NOMO-1 treated with DMSO at 0.1 percent for 48 hours (cell line): Measurements from ENCODE around the gene NBAS.

Experiments
- DNase-seq: peaks from one replicate; lab custom pipeline; 2025; ENCODE audit not compliant: unreplicated experiment; lab: John Stamatoyannopoulos, UW

Gene NBAS

DNA sequence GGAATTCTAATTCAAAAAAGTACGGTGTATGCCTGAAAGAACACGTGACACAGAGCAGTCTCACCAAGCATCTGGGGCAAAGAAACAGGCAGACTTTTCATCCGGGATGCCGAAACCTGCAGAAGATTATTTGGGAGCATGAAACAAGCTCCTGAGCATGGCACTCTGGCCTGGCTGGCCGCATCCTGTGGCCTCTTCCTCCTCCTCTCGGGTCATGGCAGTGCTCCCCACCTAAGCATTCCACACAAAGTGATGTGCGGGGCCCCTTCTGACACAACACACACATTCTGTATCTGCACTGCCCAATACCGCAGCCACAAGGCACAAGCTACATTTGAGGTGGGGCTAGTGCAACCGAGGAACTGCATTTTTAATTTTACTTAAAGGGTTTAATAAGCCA lies 380.8 kb downstream of the NBAS start:
- DNase-seq, result no peak

DNA sequence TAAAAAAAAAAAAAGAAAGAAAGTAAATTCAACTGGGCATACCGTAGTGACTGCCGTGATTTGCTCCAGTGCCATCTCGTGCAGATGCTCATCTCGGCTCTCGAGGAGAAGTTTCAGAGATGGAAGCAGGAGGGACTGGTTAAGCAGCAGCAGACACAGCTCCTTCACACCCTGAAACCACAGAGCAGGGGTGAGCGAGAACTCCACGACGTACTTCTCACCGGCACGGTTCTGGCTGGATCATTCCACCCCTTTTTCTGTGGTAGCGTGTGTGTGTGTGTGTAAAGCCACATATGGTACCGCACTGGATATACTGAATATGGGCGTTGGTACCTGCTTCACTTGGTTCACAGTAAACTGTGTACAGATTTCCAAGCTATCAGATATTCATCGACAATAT lies 382.2 kb downstream of the NBAS start:
- DNase-seq, result no peak

DNA sequence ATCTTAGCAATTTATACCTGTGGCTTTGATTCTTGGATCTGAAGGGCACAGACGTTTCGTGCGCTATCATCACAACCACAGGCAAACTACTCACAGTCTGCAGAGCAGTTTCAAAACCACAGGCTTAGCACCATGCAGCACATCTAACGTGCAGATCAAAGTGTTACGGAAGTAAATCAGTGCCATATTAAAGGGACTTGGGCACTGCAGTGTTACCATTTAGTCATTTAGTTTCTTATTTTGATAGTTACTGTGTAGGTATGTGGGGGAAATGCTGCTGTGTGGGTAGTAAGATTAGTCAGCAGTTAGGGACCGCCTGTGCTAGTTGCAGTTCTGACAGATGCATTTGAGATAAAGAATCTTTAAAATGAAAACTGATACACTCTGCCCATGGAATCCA lies 384.0 kb downstream of the NBAS start:
- DNase-seq, result no peak

DNA sequence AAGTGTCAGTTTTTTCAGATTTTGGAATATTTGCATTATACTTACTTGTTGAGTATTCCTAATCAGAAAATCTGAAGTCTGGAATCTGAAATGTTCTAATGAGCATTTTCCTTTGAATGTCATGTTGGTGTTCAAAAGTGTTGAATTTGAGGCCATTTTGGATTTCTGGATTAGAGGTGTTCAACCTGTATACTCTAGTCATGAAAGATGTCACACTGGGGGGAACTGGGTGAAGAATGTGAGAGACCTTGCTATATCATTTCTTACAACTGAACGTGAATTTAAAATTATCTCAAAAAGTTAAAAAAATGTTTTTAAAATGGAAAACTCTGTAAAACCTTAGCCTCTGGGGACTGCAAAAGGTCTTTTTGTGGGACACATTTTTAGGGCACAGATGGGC lies 384.5 kb downstream of the NBAS start:
- DNase-seq, result no peak

DNA sequence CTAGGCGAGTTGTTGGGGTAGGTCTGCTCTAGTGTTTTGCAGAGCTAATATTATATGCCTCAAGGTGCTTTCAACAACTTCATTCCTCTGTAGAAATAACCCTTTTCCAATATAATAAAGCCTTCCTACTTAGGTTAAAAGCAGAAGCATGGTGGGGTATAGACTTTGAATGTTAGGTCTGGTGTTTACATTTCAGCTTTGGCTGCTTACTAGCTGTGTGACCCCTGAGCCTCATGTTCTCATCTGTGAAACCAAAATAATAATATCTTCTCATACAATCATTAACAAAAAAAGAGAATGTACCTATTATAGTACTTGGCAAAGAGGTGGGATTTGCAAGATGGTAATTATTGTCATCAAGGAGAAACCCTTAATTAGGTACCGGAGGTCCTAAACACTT lies 386.6 kb downstream of the NBAS start:
- DNase-seq, result no peak

DNA sequence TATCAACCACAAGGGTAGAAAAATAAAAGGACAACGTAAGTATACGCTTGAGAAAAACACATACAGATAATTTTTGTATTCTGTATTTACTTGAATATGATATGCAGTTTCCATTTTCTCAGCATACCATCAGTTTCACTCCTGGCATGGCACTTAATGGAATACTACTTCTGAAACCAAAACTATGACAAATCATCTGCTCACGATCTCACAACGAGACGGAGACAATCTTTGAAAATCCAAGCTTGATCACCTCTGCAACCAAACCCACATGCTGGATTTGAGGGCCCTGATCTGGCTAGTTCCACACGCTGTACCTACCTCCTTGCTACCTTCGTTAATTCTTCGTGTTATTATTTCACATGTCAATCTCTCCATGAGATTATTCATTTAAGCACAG lies 387.6 kb downstream of the NBAS start:
- no peak for DNase-seq

DNA sequence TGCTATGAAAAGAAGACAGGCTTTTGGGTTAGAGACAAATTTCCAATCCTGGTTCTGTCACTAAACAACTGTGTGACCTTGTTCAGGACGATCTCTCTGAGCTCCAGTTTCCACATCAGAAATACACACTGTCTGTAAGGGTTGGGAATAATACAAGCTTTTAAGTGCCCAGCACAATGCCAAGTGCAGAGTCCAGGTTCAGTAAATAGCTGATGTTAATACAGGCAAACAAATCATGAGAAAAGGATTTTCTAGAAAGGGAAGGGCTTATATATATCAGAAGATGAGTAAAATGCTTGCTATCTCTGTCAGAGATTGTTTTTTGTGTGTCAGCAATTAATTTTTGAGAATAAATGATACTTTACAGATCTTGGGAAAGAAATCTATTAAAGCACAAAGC lies 388.3 kb downstream of the NBAS start:
- no peak for DNase-seq

DNA sequence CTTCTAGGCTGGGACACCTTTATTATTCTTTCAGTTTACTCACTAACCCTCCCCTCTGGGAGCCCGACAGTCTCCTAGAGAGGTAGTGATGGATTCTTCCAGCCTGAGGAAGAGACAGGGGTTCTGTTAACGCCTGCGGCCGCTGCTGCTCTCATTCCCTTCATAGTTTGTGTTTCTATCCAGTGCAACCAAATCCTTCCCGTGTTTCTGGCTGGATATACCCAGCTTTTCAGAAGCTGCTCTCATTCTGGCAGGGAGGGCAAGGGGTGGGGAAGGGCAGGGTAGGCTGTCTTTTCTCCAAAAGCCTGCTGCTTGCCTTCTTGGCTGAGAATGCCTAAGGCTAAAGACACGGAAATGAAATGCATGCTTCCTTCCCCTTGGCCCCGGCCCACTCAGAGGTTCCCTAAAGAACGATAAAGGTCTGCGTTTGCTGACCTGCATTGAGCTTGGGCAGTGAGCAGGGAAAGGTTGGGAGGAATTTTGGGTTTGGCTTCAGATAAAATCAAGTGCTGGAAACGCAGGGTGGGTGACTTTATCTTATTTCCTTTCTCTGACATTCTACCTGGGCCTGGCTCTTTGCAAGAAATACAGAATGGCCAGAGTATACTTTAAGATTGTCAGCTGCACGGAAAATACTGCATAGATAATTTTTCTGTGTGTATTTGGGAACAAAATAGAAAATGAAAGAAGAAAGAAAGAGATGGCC lies 390.9 kb downstream of the NBAS start:
- DNase-seq, result no peak

DNA sequence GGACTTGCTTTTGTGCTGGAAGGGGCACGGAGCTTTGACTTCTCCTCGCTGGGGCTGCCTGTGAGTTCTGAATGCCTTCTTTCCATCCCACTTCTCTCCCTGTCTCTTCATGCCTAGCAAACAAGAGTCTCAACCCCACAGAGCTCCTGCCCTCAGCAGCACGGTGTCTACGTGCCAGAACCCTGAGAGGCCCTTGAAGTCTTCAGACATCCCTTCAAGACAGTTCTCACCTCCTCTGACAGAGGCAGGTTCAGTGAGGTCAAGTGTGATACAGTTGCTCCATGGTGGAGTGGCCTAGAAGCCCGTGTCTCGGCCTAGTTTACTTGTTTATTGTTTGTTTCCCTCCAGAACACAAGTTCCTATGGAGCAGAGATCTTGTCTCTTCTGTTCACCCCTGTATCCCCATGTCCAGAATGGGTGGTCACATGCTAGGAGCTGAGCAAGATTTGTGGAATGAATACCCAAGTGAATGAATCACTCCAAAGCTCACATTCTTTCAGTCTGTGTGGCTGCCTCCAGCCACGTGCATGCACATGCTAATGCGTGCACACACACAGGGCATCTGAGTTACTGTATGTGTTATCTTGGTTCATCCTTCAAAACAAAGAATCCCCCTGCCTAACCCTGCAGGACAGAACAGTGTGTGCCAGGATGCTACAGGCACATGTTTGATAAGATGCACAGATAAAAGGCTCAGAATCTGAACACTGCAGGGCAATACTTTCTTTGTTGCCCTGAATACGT lies 391.6 kb downstream of the NBAS start:
- no peak for DNase-seq

DNA sequence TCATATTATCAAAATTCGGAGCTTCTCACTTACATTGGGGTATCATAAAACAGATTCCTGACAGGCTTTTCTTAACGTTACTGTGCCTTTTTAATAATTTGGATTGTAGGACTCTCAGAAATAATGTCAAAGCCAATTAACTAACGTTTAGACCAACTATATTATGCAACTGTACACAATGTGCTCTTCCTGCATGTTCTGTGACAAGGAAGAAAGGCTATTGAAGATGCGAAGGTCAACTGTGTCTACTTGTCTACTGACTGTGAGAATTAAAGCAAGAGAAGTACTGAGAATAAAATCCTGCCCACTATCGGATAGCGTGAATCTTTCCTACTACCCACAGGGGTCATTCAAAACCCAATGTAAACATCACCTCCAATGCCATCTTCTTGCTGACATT lies 393.0 kb downstream of the NBAS start:
- DNase-seq, result no peak

DNA sequence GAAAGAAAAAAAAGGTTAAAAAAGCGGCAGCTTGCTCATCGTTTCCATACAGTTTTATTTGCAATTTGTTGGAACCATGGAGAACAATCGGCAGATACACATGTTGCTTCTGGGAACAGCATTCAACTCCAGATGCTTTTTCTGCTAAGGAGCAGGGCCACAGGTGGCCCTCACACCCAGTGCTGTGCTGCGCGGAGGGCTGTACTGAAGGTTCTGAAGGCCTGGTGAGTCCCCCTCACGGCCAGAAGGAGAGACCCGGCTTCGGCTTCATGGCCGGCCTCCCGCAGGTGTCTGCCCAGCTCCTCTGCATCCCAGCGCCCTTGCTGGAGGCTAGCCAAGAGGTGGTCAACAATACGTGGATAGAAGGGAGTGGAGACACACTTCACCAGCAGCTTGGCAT lies 394.3 kb downstream of the NBAS start:
- no peak for DNase-seq

DNA sequence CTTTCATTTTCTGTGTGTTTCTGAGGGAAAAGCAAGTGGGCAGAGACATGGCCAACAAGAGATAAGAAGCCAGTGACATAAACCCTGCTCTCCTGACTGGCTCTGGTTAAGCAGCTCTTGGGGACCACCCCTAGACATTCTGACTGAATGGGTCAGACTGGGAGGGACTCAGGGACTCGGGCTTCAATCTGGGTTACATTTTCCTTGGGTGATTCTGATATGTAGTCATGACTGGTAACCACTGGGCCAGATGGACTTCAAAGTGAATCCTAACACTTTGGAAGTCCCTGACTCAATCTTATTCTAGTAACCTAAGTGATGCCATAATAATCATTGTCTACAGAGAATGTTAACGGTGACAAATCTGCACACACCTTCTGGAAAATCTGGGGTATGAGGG lies 397.8 kb downstream of the NBAS start:
- no peak for DNase-seq

DNA sequence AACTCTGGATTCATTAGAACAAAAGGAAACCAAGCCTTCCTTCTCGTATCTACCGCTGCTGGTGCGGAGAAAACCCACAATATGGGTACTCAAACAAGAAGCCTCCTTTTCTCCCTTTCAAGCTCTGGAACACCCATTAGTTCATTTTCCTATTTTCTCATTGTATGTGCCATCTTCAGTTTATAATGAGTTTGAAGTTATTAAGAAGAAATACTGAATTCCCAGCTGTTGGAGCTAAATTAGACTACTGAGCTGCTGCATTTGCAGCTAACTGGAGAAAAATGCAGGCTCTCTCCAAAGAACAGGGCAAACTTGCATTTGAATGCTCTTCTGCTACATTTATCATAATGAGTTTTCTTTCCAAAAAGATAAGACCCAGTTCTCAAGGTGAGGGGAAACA lies 398.5 kb downstream of the NBAS start:
- no peak for DNase-seq

DNA sequence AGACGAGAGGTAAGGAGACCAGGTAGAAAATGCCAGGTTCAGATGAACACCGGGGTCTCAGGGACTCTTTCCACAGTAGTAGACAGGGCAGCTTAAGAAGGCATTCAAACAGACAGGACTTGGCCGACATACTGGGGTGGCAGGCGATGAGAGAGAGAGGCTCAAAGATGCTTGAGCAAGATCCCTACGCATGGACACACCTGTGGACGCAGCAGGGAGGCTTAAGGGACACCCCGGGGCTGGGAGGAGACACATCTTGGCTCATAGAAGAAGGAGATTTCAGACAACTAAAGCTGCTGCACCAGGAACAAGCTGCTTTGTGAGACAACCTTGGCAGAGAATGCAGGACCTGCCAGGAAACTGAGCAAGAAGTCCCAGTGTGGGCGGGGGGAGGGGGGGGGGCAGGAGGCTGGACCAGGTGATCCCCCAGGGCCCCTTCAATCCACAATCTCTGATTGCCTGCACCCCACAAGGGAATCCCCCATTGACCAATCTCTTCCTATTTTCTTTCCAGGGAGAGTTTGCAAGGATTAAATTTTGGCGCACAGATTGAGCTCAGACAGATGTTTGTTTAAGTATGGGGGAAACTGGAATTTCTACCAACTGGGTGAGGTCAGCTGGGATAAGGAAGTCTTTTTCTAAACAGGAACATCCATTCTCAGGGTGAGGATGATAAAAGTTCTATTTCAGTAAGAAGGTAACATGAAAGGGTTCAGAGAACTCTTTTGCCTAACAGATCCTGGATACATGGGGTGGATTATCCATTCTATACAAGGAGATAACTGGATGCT lies 400.7 kb downstream of the NBAS start:
- DNase-seq, result no peak

DNA sequence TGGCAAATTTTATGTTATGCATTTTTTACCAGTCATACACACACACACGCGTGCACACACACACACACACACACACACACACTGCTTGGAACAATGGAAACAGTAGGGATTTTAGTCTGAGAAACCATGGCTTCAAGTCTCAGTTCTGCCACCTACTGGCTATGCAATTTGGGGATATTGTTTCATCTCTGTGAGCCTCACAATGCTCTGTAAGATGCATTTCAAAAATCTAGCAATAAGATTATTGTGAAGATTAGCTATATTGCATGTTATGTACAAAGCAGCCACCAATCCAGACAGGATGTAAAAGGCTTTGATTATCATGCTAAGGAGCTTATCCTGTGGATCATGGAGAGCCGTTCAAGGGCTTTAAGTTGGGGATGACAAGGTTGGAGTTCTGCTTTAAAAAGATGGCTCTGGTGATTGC lies 401.4 kb downstream of the NBAS start:
- DNase-seq, result peak; percentile 21

DNA sequence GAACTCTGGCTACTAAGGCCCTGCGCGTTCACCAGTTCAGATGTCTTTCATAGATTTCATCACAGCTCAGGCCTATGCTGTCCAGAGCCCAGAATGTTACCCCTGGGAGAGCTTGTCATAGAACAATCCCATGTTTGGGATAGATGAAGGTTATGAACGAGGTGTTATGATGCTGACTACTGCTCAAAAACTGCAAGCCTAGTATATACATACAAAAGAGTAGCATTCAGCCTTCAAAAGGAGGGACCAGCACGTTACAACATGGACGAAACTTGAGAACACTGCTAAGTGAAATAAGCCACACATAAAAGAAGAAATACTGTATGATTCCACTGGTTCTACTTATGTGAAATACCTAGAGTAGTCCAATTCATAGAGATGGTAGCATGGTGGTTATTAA lies 401.9 kb downstream of the NBAS start:
- no peak for DNase-seq

DNA sequence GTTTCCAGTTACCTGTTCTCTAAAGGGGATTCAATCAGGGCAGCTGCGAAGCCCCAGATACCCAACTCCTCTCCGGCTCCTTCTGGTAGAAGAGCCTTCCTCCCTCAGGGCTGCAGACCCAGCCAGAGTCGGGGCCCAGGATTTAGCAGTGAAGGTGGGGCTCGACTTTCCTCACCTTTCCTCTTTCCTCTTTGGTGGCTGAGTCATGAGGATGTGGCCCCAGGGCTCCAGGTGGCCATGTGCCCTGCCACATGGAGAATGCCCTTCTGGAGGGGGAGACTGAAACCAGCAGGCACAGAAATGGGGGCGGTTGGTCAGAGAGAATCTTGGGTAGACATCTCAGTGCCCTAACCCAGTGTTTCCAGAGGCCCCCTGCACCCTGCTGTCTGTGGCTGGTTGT lies 402.6 kb downstream of the NBAS start:
- no peak for DNase-seq

DNA sequence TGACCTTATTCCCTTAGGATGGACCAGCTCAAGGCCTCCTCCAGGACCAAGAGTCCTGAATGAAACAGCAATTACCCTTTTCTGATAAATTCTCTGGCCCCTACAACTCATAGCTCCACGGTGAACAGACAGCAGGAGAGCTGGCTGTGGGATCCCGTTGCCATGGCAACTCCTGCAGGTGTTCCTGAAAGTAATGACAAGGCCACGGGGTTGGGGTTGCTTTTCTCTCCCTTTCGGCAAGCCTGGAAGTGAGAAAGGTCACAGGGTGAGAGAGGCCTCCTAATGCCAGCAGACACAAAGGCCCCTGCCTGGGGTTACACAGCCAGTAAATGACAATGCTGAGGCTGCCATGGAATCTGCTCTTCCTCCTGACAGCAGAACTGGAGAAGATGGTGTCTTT lies 403.0 kb downstream of the NBAS start:
- no peak for DNase-seq

DNA sequence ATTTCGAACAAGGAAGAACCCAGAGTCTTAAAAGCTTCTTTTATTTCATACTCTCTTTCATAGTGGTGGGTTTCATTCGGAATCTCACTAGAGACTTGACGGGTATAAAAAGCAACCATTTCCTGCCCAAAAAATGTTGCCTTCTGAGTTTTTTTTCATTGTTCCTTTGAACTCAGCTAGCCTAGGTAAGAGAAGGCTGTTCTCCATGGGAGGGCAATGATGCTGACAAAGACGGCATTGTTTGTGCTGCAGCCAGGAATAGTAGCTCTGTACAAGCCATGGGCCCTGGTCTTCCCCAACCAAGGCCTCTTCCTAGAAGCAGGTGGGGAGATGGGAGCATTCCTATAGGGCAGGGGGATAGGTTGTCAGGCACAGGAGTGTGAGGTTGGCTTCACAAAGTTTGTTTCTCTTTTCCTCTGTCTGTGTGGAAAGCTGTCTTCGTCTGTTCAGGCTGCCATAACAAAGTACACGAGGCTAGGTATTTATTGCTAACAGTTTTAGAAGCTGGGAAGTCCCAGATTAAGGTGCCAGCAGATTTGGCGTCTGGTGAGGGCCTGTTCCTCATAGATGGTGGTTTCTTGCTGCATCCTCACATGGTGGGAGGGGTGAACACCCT lies 405.1 kb downstream of the NBAS start:
- DNase-seq, result no peak

DNA sequence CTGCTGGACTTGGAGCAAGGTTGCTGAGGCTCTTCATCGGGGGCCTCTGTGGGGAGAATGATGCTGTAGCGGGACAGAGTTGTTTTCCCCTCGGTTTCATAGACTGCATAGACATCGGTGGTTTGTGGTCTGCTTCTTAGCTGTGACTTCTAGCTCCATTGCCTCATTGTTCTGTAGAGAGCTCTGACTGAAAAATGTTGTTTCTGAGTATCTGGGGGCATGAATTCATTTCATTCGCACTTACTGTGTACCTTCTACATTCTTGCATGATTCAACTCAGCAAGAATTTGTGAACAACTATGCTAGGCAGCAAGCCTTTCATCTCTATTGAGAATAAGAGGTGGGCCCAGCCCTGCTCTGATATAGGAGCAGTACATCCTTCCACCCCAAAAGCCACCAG lies 406.8 kb downstream of the NBAS start:
- DNase-seq, result no peak

DNA sequence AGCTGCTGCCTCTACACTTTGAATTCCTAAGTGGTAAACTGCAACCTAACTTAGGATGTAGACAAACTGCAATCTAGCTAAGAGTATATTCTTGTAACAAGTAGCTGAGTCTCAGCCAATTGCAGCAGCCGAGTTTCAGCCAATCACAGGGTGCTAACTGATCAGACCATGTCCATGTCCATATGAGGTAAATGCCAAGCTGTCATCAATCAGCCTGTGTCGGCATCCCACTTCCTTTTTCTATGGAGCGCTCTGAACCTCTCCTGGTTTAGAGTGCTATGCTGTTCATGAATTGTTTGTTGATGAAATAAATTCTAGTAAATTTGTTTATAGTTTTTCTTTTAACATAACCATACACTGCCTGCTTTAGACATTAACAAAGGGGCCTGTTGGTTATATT lies 408.8 kb downstream of the NBAS start:
- DNase-seq, result no peak

DNA sequence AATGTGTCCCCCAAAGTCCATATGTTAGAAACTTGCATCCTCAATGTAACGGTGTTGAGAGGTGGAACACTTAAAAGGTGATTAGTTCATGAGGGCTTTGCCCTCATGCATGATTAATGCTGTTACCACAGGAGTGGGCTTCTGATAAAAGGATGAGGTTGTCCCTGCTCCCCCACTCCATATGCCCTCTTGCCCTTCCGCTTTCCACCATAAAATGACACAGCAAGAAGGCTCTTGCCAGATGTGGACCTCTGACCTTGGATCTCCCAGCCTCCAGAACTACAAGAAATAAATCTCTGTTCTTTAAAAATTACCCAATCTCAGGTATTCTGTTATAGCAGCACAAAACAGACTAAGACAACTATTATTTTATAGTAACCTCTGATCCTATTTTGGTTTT lies 412.1 kb downstream of the NBAS start:
- DNase-seq, result no peak
